NCI-H2227 treated with DMSO at 0.1 percent for 48 hours (cell line): Measurements from ENCODE around the gene TAS2R13.

Experiments
- DNase-seq: peaks from one replicate; lab custom pipeline; 2025; lab: John Stamatoyannopoulos, UW

Gene TAS2R13, protein sequence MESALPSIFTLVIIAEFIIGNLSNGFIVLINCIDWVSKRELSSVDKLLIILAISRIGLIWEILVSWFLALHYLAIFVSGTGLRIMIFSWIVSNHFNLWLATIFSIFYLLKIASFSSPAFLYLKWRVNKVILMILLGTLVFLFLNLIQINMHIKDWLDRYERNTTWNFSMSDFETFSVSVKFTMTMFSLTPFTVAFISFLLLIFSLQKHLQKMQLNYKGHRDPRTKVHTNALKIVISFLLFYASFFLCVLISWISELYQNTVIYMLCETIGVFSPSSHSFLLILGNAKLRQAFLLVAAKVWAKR

DNA sequence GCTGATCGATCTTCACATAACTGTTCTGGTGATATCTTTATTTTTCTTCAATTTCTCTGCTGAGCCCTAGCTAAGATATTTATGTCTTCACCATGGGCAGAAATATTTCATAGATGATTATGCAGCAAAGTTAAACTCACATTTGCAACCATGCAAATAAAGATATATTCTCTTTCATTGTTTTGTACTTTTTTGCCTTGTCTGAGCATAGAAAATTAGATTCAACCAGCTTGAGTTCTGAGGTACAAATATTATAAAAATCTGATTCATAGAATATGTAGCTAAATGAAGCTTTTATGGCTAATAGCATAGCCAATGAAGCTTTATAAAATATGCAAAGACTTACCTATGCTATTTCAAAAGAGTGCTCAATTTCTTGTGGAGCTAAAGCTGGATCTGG lies at the start of gene TAS2R13:
Gene TAS2R13 (minus strand): TSS at position 101 of the 400 bp plus-strand sequence. CDS start 264 bp downstream, outside the sequence.
- DNase-seq: no peak

DNA sequence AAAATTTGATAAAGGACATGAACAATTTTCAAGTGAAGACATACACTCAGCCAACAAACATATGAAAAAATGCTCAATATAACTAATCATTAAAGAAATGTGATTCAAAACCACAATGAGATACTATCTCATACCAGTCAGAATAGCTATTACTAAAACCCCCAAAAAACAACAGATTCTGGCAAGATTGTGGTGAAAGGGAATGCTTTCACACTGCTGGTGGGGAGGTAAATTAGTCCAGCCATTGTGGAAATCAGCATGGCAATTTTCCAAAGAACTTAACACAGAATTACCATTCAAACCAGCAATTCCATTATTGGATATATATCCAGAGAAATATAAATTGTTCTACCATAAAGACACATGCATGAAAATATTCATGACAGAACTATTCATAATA lies 48.4 kb upstream of the TAS2R13 start:
- DNase-seq: no peak

DNA sequence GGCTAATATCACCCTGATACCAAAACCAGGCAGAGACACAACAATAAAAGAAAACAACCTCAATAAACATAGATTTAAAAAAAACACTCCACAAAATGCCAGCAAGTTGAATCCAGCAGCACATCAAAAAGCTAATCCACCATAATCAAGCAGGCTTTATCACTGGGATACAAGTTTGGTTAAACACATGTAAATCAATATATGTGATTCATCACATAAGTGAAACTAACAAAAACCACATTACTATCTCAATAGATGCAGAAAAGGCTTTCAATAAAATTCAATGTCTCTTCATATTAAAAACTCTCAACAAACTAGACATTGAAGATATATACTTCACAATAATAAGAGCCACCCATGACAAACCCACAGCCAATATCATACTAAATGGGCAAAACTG lies 46.7 kb upstream of the TAS2R13 start:
- DNase-seq: no peak

DNA sequence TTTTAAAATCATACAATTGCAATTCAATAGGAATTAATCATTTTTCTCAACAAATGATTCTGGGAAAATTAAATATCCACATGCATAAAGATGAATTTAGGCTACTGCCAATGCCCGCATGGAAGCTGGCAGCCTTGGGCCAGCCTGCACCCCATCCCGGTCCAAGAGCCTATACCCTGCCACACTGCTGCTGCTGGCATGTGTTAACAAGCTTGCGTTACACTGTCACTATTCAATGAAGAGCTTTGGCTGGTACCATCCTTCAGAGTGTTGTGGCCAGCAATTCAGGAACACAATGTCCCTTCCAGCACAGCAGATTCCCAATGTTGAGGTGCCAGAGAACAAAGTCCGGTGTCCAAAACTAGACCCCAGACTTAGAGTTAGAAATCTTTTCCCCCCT lies 43.3 kb upstream of the TAS2R13 start:
- no peak for DNase-seq

DNA sequence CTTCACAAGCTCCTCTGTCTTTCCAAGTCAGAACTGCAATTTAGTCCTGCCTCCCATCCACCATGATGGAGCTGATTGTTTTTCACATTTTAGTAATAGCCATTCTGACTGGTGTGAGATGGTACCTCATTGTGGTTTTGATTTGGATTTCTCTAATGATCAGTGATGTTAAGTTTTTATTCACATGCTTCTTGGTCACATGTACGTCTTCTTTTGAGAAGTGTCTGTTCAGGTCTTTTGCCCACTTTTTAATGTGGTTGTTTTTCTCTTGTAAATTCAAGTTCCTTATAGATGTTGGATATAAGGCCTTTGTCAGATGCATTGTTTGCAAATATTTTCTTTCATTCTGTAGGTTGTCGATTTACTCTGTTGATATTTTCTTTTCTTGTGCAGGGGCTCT lies 33.8 kb upstream of the TAS2R13 start:
- DNase-seq: no peak

DNA sequence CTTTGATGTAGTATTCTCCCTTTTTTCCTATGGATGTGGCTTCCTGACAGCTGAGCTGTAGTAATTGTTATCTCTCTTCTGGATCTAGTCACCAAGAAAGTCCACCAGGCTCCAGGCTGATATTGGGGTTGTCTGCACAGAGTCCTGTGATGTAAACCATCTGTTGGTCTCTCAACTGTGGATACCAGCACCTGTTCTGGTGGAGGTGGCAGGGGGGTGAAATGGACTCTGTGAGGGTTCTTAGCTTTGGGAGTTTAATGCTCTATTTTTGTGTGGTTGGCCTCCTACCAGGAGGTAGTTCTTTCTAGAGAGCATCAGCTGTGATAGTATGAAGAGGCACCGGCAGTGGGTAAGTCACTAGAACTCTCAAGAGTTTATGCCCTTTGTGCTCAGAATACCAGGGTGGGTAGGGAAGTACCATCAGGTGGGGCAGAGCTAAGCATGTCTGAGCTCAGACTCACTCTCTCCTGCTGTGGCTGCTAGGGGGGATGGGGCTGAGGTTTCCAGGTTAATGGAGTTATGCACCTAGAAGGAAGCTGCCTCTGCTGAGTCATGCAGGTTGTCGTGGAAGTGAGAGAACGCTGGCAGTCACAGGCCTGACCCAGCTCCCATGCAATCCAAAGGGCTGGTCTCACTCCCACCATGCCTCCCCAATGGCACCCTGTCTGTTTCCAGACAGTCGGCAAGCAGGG lies 32.7 kb upstream of the TAS2R13 start:
- no peak for DNase-seq

DNA sequence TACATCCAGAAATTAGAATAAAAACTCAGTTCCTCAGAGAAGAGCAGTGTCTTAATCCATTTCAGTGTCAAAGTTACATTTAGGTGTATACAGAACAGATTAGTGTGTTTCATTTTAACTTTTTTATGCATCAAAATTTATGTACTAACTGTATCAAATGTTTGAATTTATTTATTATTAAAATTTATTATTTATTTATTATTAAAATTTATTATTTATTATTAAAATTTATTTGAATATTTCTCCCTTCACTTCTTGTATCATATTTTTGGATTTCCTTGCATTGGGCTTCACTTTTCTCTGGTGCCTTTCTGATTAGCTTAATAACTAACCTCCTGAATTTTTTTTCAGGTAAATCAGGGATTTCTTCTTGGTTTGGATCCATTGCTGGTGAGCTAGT lies 32.0 kb upstream of the TAS2R13 start:
- DNase-seq: no peak

DNA sequence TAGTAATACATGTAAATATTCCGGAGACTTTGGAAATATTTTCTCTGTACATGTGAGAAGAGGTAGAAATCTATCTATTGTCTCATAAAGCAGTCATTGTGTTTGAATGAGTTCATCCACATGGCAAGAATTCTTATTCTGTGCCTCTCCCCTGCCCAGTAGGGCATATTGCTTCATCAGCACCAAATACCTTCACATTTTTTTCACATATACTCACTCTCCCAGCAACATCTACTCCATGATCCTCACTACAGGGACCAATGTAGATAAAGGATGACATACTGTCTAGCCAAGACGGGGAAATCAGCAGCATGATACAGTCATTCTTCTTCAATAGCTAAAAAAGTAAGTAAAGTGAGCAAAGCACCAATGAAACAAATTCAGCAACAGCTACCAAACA lies 31.0 kb upstream of the TAS2R13 start:
- DNase-seq: no peak

DNA sequence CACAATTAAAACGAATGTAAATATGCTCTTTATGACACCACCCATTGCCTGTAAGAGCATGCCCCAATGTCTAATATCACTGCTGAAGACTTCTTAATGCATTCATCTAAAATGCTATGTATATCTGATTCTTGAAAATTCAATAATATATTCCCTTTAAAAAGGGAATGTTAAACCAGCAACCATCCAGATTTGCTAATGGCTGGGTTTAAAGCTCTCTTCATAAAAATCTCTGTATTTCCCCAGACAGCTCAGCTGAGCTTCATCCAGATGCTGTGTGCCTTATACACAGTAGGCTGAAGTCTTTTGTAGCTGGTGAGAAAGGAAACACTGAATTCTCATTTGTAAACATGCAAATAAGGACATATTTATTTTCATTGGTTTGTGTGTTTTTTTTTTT lies 29.8 kb upstream of the TAS2R13 start, which contains the start of gene TAS2R14:
Gene TAS2R14 (minus strand): TSS at position 101 of the 400 bp plus-strand sequence. CDS start 56 bp downstream, at position 45.
- no peak for DNase-seq

DNA sequence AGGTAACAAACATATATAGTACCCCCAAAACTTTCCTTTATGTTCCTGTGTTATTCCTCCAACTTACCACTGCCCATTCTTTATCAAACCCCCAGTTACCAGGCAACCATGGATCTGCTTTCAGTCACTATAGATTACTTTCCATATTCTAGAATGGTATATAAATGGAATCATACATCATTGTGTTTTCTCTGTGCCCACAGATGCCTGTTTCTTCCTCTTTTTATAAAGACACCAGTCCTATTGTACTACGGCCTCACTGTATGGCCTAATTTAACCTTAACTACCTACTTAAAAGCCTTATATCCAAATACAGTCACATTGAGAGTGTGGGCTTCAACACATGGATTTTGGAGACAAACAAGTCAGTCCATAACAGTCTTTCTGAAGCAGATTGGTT lies 27.1 kb upstream of the TAS2R13 start:
- DNase-seq: no peak

DNA sequence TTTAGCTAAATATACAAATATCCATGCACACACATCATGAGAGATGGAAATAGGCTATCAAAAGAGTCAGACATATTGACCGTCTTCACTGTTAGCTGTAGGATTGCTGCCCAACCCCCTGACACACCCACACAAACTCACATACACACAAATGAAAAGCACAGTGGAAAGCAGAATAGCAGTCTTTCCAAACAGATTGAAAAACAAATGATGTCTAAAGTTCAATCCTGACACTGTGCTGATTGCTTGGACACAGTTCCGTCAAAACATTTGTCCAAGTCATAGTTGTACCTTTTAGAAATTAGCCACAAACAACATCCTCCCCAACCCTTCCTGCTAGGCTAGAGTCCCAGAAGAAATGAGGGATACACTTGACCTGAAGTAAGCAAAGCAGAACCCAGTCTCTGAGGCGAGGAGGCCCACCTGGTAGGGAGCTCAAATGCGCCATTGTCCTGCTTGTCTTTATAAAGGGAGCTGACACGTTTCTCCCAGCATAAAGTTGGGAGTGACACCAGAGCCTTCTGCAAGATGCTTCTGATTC lies 19.5 kb upstream of the TAS2R13 start, which contains the start of gene PRH2:
Gene PRH2 (plus strand): TSS at position 491 of the 541 bp plus-strand sequence. CDS start 38 bp downstream, at position 529.
- DNase-seq: no peak

DNA sequence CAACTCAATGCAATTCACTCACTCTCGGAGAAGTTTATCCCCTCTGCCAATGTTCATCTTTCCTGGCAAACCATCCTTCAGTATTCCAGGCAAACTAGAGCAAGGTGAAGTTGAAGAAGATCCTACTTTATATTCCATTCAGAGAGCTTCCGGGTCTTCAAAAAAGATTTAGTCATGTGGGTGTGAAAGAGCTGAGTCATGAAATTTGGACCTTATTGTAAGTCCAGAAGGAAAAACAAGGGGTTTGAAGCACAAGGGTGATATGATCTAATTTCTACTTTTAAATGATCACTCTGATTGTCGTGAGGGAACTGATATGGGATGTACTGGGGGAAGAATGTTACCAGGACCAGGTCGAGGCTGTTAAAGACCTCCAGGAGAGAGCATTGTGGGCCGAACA lies 16.9 kb upstream of the TAS2R13 start:
- no peak for DNase-seq

DNA sequence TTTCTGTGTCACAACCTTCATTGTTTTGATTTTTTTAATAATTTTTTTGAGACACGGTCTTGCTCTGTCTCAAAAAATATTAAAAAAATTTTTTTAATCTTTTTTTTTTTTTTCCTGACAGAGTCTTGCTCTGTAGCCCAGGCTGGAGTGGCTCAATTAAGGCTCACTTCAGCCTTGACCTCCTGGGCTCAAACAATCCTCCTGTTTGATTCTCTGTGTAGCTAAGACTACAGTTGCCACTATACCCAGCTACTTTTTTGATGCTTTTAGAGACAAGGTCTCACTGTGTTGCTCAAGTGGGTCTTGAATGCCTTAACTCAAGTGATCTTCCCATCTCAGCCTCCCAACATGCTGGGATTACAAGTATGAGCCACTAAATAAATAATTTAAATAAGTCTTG lies 10.4 kb upstream of the TAS2R13 start:
- DNase-seq: no peak

DNA sequence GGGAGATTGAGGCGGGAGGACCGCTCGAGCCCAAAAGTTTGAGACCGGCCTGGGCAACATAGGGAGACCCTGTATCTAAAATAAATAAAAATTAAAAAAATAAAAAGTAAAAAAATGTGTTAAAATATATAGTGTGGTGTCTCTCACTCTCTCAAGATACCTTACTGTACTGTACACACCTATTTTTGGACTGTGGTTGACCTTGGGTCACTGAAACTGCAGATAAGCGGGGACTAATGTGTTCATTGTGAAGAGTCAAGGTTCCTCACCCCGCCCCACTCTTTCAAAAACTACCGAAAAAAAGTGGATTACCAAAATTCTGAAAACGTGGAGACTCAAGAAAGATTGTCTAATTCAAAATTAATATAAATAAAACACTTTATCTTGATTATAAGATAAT lies 1.0 kb upstream of the TAS2R13 start:
- no peak for DNase-seq

DNA sequence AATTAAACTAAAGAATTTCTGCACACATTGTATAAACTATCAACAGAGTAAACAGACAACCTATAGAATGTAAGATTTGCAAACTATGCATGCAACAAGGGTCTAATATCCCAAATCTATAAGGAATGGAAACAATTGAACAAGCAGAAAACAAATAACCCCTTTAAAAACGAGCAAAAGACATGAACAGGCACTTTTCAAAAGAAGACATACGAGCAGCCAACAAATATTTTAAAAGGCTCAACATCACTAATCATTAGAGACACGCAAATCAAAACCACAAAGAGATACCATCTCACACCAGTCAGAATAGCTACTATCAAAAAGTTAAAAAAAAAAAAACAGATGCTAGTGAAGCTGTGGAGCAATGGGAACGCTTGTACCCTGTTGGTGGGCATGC lies 4.7 kb downstream of the TAS2R13 start:
- no peak for DNase-seq

DNA sequence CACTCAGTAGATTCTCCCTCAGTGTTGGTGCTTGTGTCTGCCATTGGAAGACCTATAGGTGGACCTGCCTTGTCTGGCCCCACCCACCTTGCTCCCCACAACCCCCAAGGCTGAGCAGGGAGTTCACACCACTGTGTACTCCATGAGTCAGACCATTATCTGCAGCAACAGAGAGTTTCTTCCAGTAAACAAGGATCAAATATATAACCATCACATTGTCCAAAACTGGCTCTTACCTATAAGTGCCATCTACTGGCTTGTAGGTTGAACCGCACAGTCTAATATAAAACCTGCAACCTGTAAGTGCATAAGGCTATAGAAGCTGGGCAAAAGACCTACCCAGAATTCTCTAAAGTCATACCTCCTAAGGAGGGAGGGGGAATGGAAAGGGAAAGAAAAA lies 7.9 kb downstream of the TAS2R13 start:
- DNase-seq: no peak

DNA sequence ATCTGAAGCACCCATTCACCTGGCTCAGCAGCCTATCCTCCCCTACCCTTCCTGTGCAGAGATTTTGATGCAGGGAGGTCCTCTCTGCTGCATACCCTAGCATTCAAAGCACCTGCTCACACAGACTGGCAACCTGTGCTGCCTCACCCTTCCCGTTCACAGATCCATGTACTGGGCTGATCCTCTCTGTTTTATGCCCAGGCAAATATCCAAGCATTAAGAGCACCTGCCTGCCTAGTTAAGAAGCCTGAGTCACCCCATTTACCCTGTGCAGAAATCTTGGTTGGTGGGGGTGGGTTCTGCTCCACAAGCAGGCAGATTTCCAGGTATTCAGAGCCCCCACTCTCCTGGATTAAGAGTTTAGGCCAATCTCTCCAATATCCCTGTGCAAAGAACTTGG lies 8.4 kb downstream of the TAS2R13 start:
- DNase-seq: no peak

DNA sequence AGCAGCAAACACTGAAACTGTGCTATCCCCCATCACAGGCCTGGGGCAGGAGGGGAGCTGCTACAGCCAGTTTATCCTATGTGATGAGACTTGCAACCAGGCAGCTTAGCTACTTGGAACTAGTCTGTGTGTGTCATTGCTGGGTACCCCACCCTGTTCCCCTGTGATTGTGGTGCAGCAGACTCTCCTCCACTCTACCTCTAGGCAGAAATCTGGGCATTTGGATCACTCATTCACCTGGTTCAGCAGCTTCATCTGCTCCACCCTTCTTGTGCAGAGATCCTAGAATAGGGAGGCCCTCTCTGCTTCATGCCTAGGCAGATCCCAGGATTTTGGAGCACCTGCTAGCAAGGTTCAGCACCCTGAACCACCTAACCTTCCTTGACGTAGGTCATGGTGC lies 8.8 kb downstream of the TAS2R13 start:
- no peak for DNase-seq

DNA sequence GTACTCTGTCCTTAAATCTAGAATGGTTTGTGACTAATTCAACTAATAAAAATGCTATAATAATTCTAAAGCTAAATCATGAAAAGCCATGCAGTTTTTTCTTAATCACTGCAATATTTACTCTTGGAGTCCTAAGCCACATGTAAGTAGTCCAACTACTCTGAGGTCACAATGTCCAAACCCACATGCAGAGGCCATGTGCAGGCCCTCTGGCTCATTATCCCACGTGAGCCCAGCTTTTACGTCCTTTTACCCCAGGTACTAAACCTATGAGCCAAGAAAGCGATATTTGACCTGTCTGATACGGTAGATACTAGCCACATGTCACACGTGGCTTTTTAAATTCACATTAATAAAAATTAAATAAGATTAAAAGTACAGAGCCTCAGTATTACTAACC lies 12.5 kb downstream of the TAS2R13 start:
- DNase-seq: no peak

DNA sequence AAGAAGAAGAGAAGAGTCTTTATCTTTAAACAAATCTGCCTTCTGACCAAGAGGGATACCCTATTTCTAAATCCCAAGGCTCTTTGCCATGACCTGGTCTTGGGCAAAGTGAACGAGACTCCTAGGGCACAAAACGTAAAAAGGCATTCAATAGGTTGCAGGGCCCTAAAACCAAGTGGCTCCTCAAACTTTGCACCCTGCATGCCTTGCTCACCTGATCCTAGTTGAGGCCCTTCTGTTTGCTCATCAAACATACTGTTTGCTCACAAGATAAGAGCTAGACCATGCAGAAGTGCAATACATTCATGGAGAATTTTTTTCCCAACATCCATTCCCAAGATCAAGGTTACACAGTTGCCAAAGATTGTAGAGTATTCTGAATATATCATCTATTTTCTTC lies 17.4 kb downstream of the TAS2R13 start:
- no peak for DNase-seq

DNA sequence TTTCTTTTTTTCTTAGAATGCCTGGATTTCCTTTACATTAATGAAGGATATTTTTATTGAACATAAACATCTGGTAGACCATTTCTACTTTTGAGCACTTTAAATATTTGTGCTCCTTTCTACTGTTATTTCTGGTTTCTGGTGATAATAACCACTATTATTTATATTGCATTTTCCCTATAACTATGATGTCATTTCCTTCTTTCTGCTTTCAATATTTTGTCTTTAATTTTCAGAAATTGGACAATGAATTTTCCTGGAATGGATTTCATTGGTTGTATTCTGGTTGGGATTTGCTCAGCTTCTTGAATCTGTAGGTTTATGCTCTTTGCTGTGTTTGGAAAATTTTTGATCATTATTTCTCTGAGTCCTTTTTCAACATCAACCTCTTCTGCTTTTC lies 20.1 kb downstream of the TAS2R13 start:
- no peak for DNase-seq

DNA sequence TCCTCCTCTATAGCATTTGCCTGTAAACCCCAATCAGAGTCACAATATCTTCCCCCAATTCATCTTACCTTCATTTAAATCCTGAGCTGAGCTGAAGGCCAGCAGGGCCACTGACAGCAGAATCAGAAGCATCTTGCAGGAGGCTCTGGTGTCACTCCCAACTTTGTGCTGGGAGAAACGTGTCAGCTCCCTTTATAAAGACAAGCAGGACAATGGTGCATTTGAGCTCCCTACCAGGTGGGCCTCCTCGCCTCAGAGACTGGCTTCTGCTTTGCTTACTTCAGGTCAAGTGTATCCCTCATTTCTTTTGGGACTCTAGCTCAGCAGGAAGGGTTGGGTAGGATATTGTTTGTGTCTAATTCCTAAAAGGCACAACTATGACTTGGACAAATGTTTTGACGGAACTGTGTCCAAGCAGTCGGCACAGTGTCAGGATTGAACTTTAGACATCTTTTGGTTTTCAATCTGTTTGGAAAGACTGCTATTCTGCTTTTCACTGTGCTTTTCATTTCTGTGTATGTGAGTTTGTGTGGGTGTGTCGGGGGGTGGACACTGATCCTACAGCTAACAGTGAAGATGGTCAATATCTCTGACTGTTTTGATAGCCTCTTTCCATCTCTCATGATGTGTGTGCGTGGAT lies 25.2 kb downstream of the TAS2R13 start, which contains the start of gene PRH1:
Gene PRH1 (minus strand): TSS at position 170 of the 640 bp plus-strand sequence. CDS start 38 bp downstream, at position 132.
- DNase-seq: no peak

DNA sequence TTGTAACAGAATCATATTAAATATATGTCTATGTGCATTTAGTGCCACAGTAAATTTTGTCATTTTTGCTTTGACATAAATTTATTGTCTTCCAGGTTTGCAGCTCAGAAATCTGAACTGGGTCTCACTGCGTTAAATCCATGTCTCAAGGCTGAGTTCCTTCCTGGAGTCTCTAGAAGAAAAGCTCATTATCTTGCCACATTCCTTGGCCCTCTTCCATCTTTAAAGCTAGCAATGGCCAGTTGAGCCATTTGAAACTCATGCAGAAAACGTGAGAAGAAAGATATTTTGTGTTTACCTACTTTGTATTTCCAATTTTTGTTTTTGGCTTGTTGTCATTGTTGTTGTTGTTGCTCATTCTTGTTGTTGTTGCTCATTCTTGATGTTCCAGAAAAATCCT lies 36.0 kb downstream of the TAS2R13 start:
- DNase-seq: no peak
